ENCODE results near the gene DMGDH. TPM values are rescaled to one million over a fixed set of nuclear protein-coding genes. Genes with fewer than 3 reads are reported as not detected.

DMGDH gene
- total and polyA plus RNA-seq, 2 donors (not counting 3 experiments of a cell fraction or from before 2014, with no cell fraction given): 0.11 TPM; not detected in 1

DNA sequence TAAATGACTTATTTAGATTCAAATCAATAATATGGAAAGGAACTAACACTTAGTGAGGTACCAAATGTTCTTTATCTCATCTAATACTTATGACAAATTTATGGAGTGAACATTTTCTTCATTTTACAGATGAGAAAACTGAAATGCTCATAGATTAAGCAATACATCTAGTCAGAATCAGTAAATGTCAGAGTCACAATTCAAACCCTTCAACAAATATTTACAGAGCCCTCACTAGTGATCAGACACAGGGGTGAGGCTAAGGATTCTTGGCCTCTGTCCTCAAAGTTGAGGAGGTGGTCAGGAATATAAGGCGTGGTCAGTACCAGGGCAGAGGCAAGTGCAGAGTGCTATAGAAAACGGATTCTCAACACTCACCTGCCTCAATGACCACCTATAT lies 54.8 kb downstream of the DMGDH start:
- no peak for FAIRE-seq

More for the DNA sequence above, 54.8 kb downstream of the DMGDH start:
- POLR2A ChIA-PET: no interaction called here
- H3K79me2 ChIP-seq (ENCODE audit: control insufficient read depth, insufficient read depth, low read length): no peaks in the 10 kb centered on the region
- H3K9ac ChIP-seq (replicated peaks; ENCODE audit: extremely low read depth, insufficient read depth, low read length): no peak overlapping the region
- no peak for DNase-seq (ENCODE audit: low read depth, low spot score)
- no peak overlapping the region for H2AFZ ChIP-seq (ENCODE audit: low read depth, low read length)
- no peaks in the 10 kb centered on the region for H4K20me1 ChIP-seq (replicated peaks; ENCODE audit: control insufficient read depth, extremely low read depth, insufficient read depth, low read length)
- CTCF ChIA-PET: interaction anchor here (2.3 to 2.7 kb wide), 2 partner anchors 10 to 115 kb away, joined by 11 to 25 read pairs; no protein-coding TSS in a partner anchor
- H3K4me2 ChIP-seq (ENCODE audit: insufficient read depth, low read length): no peak overlapping the region
- intact Hi-C loops (cut with micrococcal nuclease) (no loop called here), dilution Hi-C loops (cut with MboI; ENCODE audit: extremely low pct_ligation_motif_present, low sequenced_read_pairs) (no loop called here)
- H3K27ac ChIP-seq (ENCODE audit: insufficient read depth, low read depth, low read length): no peak overlapping the region
- H3K9me3 ChIP-seq (replicated peaks; ENCODE audit: control insufficient read depth, insufficient read depth, low read length): no peaks in the 10 kb centered on the region
- TF ChIP-seq JUN (IDR thresholded peaks at IDR 0.05; ENCODE audit: borderline replicate concordance, insufficient read depth, insufficient read length, low read depth): no peak
- no peak for TF ChIP-seq FOS (IDR thresholded peaks at IDR 0.05; ENCODE audit: borderline replicate concordance, insufficient read depth, low read length)
- no peak for TF ChIP-seq POLR2AphosphoS5 (IDR thresholded peaks at IDR 0.05; ENCODE audit: insufficient read depth, low read depth, low read length)
- TF ChIP-seq MYC (IDR thresholded peaks at IDR 0.05; ENCODE audit: low read depth, low read length): no peak
- TF ChIP-seq GATA2 (IDR thresholded peaks at IDR 0.05; ENCODE audit: insufficient read depth, insufficient read length, low read depth, low read length): no peak
- TF ChIP-seq, protein P1, sequence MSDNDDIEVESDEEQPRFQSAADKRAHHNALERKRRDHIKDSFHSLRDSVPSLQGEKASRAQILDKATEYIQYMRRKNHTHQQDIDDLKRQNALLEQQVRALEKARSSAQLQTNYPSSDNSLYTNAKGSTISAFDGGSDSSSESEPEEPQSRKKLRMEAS (IDR thresholded peaks at IDR 0.05; ENCODE audit: insufficient read depth, insufficient read length): no peak
- no peak for TF ChIP-seq POLR2A (IDR thresholded peaks at IDR 0.05; ENCODE audit: low read depth, low read length)
- TF ChIP-seq EZH2 (IDR thresholded peaks at IDR 0.05; ENCODE audit: borderline replicate concordance, low read depth, low read length, severe bottlenecking): no peak
- TF ChIP-seq, protein P2, sequence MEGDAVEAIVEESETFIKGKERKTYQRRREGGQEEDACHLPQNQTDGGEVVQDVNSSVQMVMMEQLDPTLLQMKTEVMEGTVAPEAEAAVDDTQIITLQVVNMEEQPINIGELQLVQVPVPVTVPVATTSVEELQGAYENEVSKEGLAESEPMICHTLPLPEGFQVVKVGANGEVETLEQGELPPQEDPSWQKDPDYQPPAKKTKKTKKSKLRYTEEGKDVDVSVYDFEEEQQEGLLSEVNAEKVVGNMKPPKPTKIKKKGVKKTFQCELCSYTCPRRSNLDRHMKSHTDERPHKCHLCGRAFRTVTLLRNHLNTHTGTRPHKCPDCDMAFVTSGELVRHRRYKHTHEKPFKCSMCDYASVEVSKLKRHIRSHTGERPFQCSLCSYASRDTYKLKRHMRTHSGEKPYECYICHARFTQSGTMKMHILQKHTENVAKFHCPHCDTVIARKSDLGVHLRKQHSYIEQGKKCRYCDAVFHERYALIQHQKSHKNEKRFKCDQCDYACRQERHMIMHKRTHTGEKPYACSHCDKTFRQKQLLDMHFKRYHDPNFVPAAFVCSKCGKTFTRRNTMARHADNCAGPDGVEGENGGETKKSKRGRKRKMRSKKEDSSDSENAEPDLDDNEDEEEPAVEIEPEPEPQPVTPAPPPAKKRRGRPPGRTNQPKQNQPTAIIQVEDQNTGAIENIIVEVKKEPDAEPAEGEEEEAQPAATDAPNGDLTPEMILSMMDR (IDR thresholded peaks at IDR 0.05; ENCODE audit: extremely low read depth in 1 of 2, insufficient read depth in 1 of 2, low read depth in 1 of 2, low read length in 2 of 2): no peak
- no peaks in the 10 kb centered on the region for H3K36me3 ChIP-seq (ENCODE audit: control insufficient read depth in 2 of 2, extremely low read depth in 1 of 2, insufficient read depth in 2 of 2, low read length in 2 of 2)
- no peak overlapping the region for H3K4me3 ChIP-seq (replicated peaks in 1 of 3; ENCODE audit: insufficient read depth in 1 of 3, low read depth in 1 of 3, low read length in 3 of 3)
- BruUV-seq (replicated peaks): no TSS peak
- peaks cover 14 to 33% of the 10 kb centered on the region in 2 experiments for H3K27me3 ChIP-seq (ENCODE audit: control insufficient read depth in 2 of 2, insufficient read depth in 2 of 2, low read length in 2 of 2)
- no peaks in the 10 kb centered on the region for H3K9me1 ChIP-seq (replicated peaks; ENCODE audit: control insufficient read depth, extremely low read depth, insufficient read depth, low read length)
- H3K4me1 ChIP-seq (ENCODE audit: control insufficient read depth, extremely low read depth, insufficient read depth, low read length): no peaks in the 10 kb centered on the region
